Panc1 (cell line): Measurements from ENCODE around the gene CHTF18. TPM values are rescaled to one million over a fixed set of nuclear protein-coding genes. Genes with fewer than 3 reads are reported as not detected.

Experiments
- ATAC-seq: fragments of 200-7000 bp; cut with Tn5 transposase; 2 replicates; pipeline ENCODE4 v1.9.1; 2020; ENCODE audit warnings: mild to moderate bottlenecking, moderate library complexity
- BruUV-seq: library from RNA; stranded (reverse); fragments of 400-500 nt; replicated peaks from 2 replicates; lab custom pipeline; 2021; lab: Mats Ljungman, UMichigan
- CTCF ChIA-PET: fragments of 300-600 bp; sonication (Branson Sonifier 250); formaldehyde crosslinking; loops from one replicate; lab custom pipeline; 2022; ENCODE audit warnings: antibody characterized with exemption; lab: Charles Lee
- POLR2A ChIA-PET: fragments of 300-600 bp; sonication (Branson Sonifier 250); formaldehyde crosslinking; loops from one replicate; lab custom pipeline; 2022; ENCODE audit warnings: antibody characterized with exemption; lab: Charles Lee
- DNase-seq: peaks from one replicate; pipeline ENCODE4 v3.0.0-alpha.2; 2010; ENCODE audit warnings: low read depth, low spot score
- H3K27ac ChIP-seq: 2 replicates; pipeline ENCODE4 v1.5.1; 2011; ENCODE audit warnings: mild to moderate bottlenecking, low read length, inconsistent platforms
- H3K27me3 ChIP-seq: fragments of 200-500 bp; sonication (Bioruptor generic); 2 replicates; pipeline ENCODE4 v1.6.0; 2014; ENCODE audit warnings: low read length, inconsistent platforms; ENCODE audit not compliant: control insufficient read depth, insufficient read depth
- H3K36me3 ChIP-seq: fragments of 200-500 bp; sonication (Bioruptor generic); 2 replicates; pipeline ENCODE4 v1.5.1; 2014; ENCODE audit warnings: inconsistent platforms, mild to moderate bottlenecking, low read length, moderate library complexity; ENCODE audit not compliant: control insufficient read depth, insufficient read depth
- H3K4me1 ChIP-seq: 2 replicates; pipeline ENCODE4 v1.5.1; 2011; ENCODE audit warnings: inconsistent platforms, mild to moderate bottlenecking, low read length, moderate library complexity; ENCODE audit not compliant: control insufficient read depth, insufficient read depth
- H3K4me3 ChIP-seq, 2 experiments: 2 replicates each; pipeline ENCODE4 v1.5.1; 2011 to 2012; ENCODE audit warnings: low read depth in 2 of 2, low read length in 2 of 2, mild to moderate bottlenecking in 2 of 2, inconsistent platforms in 1 of 2, moderate library complexity in 1 of 2
- H3K9me3 ChIP-seq: fragments of 200-500 bp; sonication (Bioruptor generic); 2 replicates; pipeline ENCODE4 v1.5.1; 2014; ENCODE audit warnings: low read depth, mild to moderate bottlenecking, inconsistent platforms, low read length, moderate library complexity; ENCODE audit not compliant: control insufficient read depth, insufficient read depth
- POLR2AphosphoS5 ChIP-seq: IDR thresholded peaks from 2 replicates; pipeline ENCODE4 v1.6.1; 2012; ENCODE audit warnings: mild to moderate bottlenecking, low read depth, low read length, moderate library complexity
- SIN3A ChIP-seq: IDR thresholded peaks from 2 replicates; pipeline ENCODE4 v1.6.1; 2012; ENCODE audit warnings: low read depth, mild to moderate bottlenecking, low read length, moderate library complexity, borderline replicate concordance; ENCODE audit not compliant: insufficient read depth
- TCF7L2 ChIP-seq: IDR thresholded peaks from 2 replicates; pipeline ENCODE4 v1.6.1; 2011; ENCODE audit warnings: mild to moderate bottlenecking, low read depth, low read length, inconsistent platforms
- in situ Hi-C: cut with HindIII; loops from 2 replicates; pipeline ENCODE4 v1.10.0; 2016; ENCODE audit warnings: low sequenced_read_pairs, low pct_unique_long_range_greater_than_20kb
- intact Hi-C: fragments of 100-400 bp; cut with micrococcal nuclease; formaldehyde crosslinking; loops from one replicate; pipeline ENCODE4 v1.10.0; 2022; ENCODE audit not compliant: unreplicated experiment
- total RNA-seq: library from RNA; stranded (reverse); gene quantifications from one replicate; pipeline ENCODE4 v1.2.1, GENCODE V29; 2021; ENCODE audit not compliant: unreplicated experiment
- TF ChIP-seq, protein P1 (sequence below): fragments of 450-650 bp; IDR thresholded peaks from 2 replicates; pipeline ENCODE4 v1.5.1; 2017; ENCODE audit warnings: mild to moderate bottlenecking
- TF ChIP-seq, protein P2 (sequence below), 2 experiments: IDR thresholded peaks; 2 replicates each; pipeline ENCODE4 v1.6.1; 2011 to 2012; ENCODE audit warnings: low read depth in 2 of 2, control low read depth in 1 of 2, low read length in 1 of 2, mild to moderate bottlenecking in 1 of 2, moderate library complexity in 1 of 2; ENCODE audit not compliant: insufficient read depth in 1 of 2

Gene CHTF18
- total RNA-seq, 1 experiment from 2014 or later, result 118 TPM

- Histone ChIP-seq H3K27ac (no peak overlapping the region), H3K9me3 (no peaks in the 10 kb centered on the region), H3K36me3 (no peaks in the 10 kb centered on the region), H3K27me3 (no peaks in the 10 kb centered on the region), H3K4me1 (no peaks in the 10 kb centered on the region; the same call in 1 of the 2 replicates), H3K4me3 (no peak overlapping the region)
- ATAC-seq (peak; percentile 44), DNase-seq (no peak)
- no TSS peak for BruUV-seq
- intact Hi-C loops, result no loop called here
- in situ Hi-C loops, result no loop called here
- TF ChIP-seq, protein P1, sequence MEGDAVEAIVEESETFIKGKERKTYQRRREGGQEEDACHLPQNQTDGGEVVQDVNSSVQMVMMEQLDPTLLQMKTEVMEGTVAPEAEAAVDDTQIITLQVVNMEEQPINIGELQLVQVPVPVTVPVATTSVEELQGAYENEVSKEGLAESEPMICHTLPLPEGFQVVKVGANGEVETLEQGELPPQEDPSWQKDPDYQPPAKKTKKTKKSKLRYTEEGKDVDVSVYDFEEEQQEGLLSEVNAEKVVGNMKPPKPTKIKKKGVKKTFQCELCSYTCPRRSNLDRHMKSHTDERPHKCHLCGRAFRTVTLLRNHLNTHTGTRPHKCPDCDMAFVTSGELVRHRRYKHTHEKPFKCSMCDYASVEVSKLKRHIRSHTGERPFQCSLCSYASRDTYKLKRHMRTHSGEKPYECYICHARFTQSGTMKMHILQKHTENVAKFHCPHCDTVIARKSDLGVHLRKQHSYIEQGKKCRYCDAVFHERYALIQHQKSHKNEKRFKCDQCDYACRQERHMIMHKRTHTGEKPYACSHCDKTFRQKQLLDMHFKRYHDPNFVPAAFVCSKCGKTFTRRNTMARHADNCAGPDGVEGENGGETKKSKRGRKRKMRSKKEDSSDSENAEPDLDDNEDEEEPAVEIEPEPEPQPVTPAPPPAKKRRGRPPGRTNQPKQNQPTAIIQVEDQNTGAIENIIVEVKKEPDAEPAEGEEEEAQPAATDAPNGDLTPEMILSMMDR, result no peak
- no peak for TF ChIP-seq SIN3A
- TF ChIP-seq, protein P2, sequence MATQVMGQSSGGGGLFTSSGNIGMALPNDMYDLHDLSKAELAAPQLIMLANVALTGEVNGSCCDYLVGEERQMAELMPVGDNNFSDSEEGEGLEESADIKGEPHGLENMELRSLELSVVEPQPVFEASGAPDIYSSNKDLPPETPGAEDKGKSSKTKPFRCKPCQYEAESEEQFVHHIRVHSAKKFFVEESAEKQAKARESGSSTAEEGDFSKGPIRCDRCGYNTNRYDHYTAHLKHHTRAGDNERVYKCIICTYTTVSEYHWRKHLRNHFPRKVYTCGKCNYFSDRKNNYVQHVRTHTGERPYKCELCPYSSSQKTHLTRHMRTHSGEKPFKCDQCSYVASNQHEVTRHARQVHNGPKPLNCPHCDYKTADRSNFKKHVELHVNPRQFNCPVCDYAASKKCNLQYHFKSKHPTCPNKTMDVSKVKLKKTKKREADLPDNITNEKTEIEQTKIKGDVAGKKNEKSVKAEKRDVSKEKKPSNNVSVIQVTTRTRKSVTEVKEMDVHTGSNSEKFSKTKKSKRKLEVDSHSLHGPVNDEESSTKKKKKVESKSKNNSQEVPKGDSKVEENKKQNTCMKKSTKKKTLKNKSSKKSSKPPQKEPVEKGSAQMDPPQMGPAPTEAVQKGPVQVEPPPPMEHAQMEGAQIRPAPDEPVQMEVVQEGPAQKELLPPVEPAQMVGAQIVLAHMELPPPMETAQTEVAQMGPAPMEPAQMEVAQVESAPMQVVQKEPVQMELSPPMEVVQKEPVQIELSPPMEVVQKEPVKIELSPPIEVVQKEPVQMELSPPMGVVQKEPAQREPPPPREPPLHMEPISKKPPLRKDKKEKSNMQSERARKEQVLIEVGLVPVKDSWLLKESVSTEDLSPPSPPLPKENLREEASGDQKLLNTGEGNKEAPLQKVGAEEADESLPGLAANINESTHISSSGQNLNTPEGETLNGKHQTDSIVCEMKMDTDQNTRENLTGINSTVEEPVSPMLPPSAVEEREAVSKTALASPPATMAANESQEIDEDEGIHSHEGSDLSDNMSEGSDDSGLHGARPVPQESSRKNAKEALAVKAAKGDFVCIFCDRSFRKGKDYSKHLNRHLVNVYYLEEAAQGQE (IDR thresholded peaks at IDR 0.05; ENCODE audit: insufficient read depth in 1 of 2, low read depth in 2 of 2, low read length in 1 of 2), result no peak
- no peak for TF ChIP-seq POLR2AphosphoS5
- TF ChIP-seq TCF7L2, result no peak
- ChIA-PET CTCF (interaction anchor here (0.6 kb wide), 1 partner anchor 275 kb away, joined by 4 read pairs; no protein-coding TSS in a partner anchor), POLR2A (no interaction called here)
Observed at GRCh38 chr16:769184-769784, 19.1 kb upstream of the CHTF18 start.

DNA sequence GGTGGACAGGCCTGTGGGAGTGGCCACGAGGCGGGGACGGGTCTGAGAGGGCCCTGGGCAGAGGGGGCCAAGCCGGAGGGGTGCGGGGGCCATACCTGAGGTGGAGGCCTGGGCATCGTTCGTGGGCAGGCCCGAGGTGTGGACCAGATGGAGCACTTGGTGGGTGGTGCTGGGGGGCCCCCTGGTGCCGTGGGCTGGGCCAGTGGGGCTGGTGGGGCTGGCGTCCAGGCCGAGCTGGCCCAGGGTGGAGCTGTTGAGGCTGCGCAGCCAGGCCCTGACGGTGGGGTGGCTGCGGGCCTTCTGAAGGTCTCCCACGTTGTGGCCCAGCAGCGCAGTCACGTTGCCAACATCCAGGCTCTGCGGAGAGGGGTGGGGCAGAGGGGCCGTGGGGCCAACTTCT, 18.5 kb upstream of the CHTF18 start:
- H3K27ac ChIP-seq, result no peak overlapping the region
- in situ Hi-C loops (no loop called here), intact Hi-C loops (no loop called here)
- BruUV-seq, result no TSS peak
- no peak overlapping the region for H3K4me3 ChIP-seq
- H3K9me3 ChIP-seq, result no peaks in the 10 kb centered on the region
- no peaks in the 10 kb centered on the region; the same call in 1 of the 2 replicates for H3K4me1 ChIP-seq
- DNase-seq (no peak), ATAC-seq (no peak)
- CTCF ChIA-PET, result no interaction called here
- no peaks in the 10 kb centered on the region for H3K27me3 ChIP-seq
- TF ChIP-seq SIN3A (no peak), TCF7L2 (no peak), POLR2AphosphoS5 (no peak)
- TF ChIP-seq, protein P2 (IDR thresholded peaks at IDR 0.05; ENCODE audit: insufficient read depth in 1 of 2, low read depth in 2 of 2, low read length in 1 of 2), result no peak
- TF ChIP-seq, protein P1, result no peak
- no peaks in the 10 kb centered on the region for H3K36me3 ChIP-seq
- POLR2A ChIA-PET, result no interaction called here
